Uterus (tissue), 4 donors: ENCODE measurements around the gene IDH3A. TPM values are rescaled to one million over a fixed set of nuclear protein-coding genes. Genes with fewer than 3 reads are reported as not detected.

ENCODE experiments used
- DNase-seq, 2 donors: peaks; one replicate each; pipeline ENCODE4 v3.0.0-alpha.2; 2019 to 2020
- H3K27ac ChIP-seq, 2 donors: fragments of 200-600 bp; sonication (generic); 1 replicate in 1 of 2; 2 replicates in 1 of 2; pipeline ENCODE4 v1.5.1; 2016 to 2018
- H3K27me3 ChIP-seq, 2 donors: fragments of 200-600 bp; sonication (generic); one replicate each; pipeline ENCODE4 v1.5.1; 2018 to 2019; ENCODE audit warnings: control low read depth in 1 of 2
- H3K36me3 ChIP-seq, 2 donors: fragments of 200-600 bp; sonication (generic); one replicate each; pipeline ENCODE4 v1.5.1; 2019; ENCODE audit warnings: control low read depth in 1 of 2
- H3K4me1 ChIP-seq, 2 donors: fragments of 200-600 bp; sonication (generic); one replicate each; pipeline ENCODE4 v1.5.1; 2018 to 2019; ENCODE audit warnings: control low read depth in 1 of 2
- H3K4me3 ChIP-seq, 2 donors: fragments of 200-600 bp; sonication (generic); 1 replicate in 1 of 2; 2 replicates in 1 of 2; pipeline ENCODE4 v1.5.1; 2018 to 2019; ENCODE audit warnings: mild to moderate bottlenecking in 1 of 2
- H3K9me3 ChIP-seq, 2 donors: fragments of 200-600 bp; sonication (generic); one replicate each; pipeline ENCODE4 v1.5.1; 2019; ENCODE audit warnings: control low read depth in 1 of 2
- CTCF ChIP-seq, 4 experiments: fragments of 200-600 bp in 2 of 4; fragments of 450-650 bp in 2 of 4; sonication (generic) in 2 of 4; IDR thresholded peaks; one replicate each; pipeline ENCODE4 v1.5.1; 2016 to 2019; ENCODE audit warnings: antibody characterized with exemption in 4 of 4, mild to moderate bottlenecking in 2 of 4, moderate library complexity in 1 of 4
- POLR2A ChIP-seq, 2 donors: fragments of 450-650 bp; IDR thresholded peaks; one replicate each; pipeline ENCODE4 v1.6.1; 2016; ENCODE audit warnings: antibody characterized with exemption in 2 of 2, mild to moderate bottlenecking in 1 of 2, moderate library complexity in 1 of 2
- intact Hi-C: fragments of 100-400 bp; cut with DNase I; formaldehyde crosslinking; loops from one replicate; pipeline ENCODE4 v1.15.1; 2023; ENCODE audit warnings: low total_unique reads
- total RNA-seq, 4 donors: library from RNA; depleted of rRNA in 3 of 4; stranded (reverse); fragments of >200 nt in 3 of 4; gene quantifications; one replicate each; pipeline versions ENCODE4 v1.1.0 to v1.2.4, GENCODE V29; 2014 to 2023
- donor health status: DM: yes; HTN: yes; CAD: no.

The IDH3A gene
- total RNA-seq, 4 donors from 2014 or later: 60.1 to 118 (median 86.4) TPM

DNA sequence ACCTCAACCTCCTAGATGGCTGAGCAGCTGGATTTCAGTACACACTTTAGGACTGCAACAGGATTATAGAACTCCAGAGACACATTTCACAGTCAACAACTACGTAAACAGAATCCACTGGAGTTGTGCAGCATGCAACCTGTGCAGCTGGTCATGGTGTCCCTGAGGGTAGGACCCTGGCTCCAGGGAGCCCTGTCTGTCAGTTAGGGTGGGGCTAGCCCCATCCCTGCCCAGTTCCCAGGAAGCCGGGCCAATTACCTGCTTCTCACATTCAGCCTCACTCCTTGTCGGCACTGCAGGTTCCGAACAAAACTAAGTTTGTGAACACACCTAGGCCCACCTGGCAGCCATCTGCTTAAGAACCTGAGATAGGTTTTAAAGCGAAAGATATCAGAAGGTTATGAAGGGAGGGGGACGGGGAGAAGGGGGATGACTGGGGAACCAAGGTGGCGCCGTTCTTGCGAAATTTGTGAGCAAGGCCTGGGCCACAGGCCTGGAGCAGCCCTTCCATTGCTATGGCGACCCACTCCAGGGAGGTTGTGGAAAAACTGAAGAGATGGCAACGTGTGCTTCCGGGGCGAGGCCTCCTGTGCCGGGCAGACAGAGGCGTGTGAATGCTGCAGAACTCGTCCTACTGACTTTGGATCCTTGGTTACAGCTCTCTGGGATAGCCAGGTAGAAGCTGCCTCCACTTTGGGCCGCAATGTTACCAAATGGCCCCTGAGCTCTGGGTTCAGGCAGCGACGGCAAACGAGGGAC, 59.9 kb downstream of the IDH3A start:
- Histone ChIP-seq H3K4me1 (no peaks in the 10 kb centered on the region), H3K36me3 (no peaks in the 10 kb centered on the region), H3K4me3 (no peak overlapping the region), H3K9me3 (no peaks in the 10 kb centered on the region), H3K27me3 (no peaks in the 10 kb centered on the region), H3K27ac (no peak overlapping the region)
- TF ChIP-seq CTCF (IDR thresholded peaks at IDR 0.05) (no peak), POLR2A (IDR thresholded peaks at IDR 0.05) (no peak)
- intact Hi-C loops: no loop called here
- DNase-seq: no peak

GRCh38 chr15:78209646-78210348, 60.6 kb downstream of the IDH3A start:
- no peak for TF ChIP-seq POLR2A (IDR thresholded peaks at IDR 0.05)
- TF ChIP-seq CTCF (IDR thresholded peaks at IDR 0.05): no peak
- H3K9me3 ChIP-seq: no peaks in the 10 kb centered on the region
- H3K36me3 ChIP-seq: no peaks in the 10 kb centered on the region
- no peak overlapping the region for H3K27ac ChIP-seq
- H3K4me1 ChIP-seq: no peaks in the 10 kb centered on the region
- intact Hi-C loops: no loop called here
- H3K27me3 ChIP-seq: no peaks in the 10 kb centered on the region
- DNase-seq: no peak
- no peak overlapping the region for H3K4me3 ChIP-seq

DNA sequence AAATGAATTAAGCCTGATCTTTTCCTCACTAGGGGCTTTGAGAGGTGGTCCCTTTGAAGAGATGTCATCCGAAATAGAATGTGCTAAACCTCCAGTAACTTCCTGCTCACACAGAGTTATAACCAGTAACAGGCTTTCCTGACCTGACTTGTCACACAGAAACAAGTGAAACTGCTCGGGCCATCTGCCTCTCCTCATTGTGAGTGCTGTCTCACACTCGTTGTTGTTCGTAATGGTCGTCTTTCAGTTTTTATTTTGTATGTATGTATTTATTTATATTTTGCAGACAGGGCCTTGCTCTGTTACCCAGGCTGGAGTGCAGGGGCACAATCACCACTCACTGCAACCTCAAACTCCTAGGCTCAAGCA, 61.2 kb downstream of the IDH3A start:
- no peak for TF ChIP-seq CTCF (IDR thresholded peaks at IDR 0.05)
- no peak for TF ChIP-seq POLR2A (IDR thresholded peaks at IDR 0.05)
- Histone ChIP-seq H3K9me3 (no peaks in the 10 kb centered on the region), H3K36me3 (no peaks in the 10 kb centered on the region), H3K4me3 (no peak overlapping the region), H3K4me1 (no peaks in the 10 kb centered on the region), H3K27ac (no peak overlapping the region), H3K27me3 (no peaks in the 10 kb centered on the region)
- DNase-seq: no peak
- intact Hi-C loops: no loop called here

GRCh38 chr15:78211189-78211921, 62.2 kb downstream of the IDH3A start:
- TF ChIP-seq CTCF (IDR thresholded peaks at IDR 0.05) (no peak), POLR2A (IDR thresholded peaks at IDR 0.05) (no peak)
- no peaks in the 10 kb centered on the region for H3K36me3 ChIP-seq
- intact Hi-C loops: no loop called here
- no peaks in the 10 kb centered on the region for H3K9me3 ChIP-seq
- no peak overlapping the region for H3K4me3 ChIP-seq
- no peak overlapping the region for H3K27ac ChIP-seq
- no peaks in the 10 kb centered on the region for H3K27me3 ChIP-seq
- DNase-seq: no peak
- no peaks in the 10 kb centered on the region for H3K4me1 ChIP-seq

- intact Hi-C loops: no loop called here
- no peaks in the 10 kb centered on the region for H3K9me3 ChIP-seq
- no peaks in the 10 kb centered on the region for H3K27me3 ChIP-seq
- DNase-seq: no peak
- H3K27ac ChIP-seq: no peak overlapping the region
- no peaks in the 10 kb centered on the region for H3K36me3 ChIP-seq
- H3K4me1 ChIP-seq: no peaks in the 10 kb centered on the region
- TF ChIP-seq POLR2A (IDR thresholded peaks at IDR 0.05) (no peak), CTCF (IDR thresholded peaks at IDR 0.05) (no peak)
- no peak overlapping the region for H3K4me3 ChIP-seq
Observed at GRCh38 chr15:78212008-78212407, 62.8 kb downstream of the IDH3A start.
